SH-SY5Y (cell line): ENCODE measurements around the gene CRIM1.

Experiments used
- GATA2 ChIP-seq: IDR thresholded peaks from 2 replicates; pipeline ENCODE4 v1.6.1; 2011; ENCODE audit warnings: mild to moderate bottlenecking, low read depth, low read length
- GATA3 ChIP-seq: IDR thresholded peaks from 2 replicates; pipeline ENCODE4 v1.6.1; 2011; ENCODE audit warnings: low read depth, mild to moderate bottlenecking, low read length, moderate library complexity

DNA sequence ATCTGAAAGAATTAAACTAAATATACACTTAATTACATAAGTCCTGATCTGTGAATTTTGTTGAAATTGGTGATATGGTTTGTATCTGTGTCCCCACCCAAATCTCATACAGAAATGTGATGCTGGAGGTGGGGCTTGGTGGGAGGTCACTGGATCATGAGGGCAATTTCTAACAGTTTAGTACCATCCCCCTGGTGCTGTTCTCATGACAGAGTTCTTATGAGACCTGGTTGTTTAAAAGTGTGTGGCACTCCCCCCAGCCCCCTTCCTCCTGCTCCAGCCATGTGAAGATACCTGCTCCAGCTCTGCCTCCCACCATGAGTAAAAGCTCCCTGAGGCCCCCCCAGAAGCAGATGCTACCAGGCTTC, 223.7 kb downstream of the CRIM1 start:
- no peak for TF ChIP-seq GATA2
- TF ChIP-seq GATA3, result no peak
